NCI-H526 (cell line): ENCODE measurements around the gene METTL23.
A peak's percentile ranks its signal among the peaks of the same experiment; 100 is the strongest.
"Not testable (repeated sequence)": the region's sequence is repeated elsewhere in the genome, so short reads cannot be mapped to it uniquely, and the experiment has no call there.

Source experiments
- DNase-seq, 2 experiments: peaks; one replicate each; lab custom pipeline; 2025; lab: John Stamatoyannopoulos, UW

Gene METTL23

DNA sequence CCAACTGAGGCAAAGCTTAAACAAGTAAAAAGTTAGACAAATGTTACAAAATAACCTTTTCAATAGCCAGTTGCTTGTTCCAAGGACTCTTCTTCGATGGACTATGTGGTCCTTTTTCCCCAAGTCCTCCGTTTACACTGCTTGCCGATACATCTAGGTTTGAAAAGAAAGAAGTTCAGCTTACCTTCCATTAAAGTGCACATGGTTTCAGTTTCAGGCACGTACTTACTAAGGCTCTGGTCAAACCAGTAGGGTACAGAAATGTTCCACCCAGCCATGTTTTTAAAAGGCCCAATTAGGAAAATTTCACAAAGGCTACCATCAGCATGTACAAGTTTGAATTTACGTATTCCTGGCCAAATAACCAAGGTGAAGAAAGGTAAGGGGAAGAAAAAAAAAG, 8.4 kb downstream of the METTL23 start:
- peak in 1 of 2 experiments; percentile 24 for DNase-seq

DNA sequence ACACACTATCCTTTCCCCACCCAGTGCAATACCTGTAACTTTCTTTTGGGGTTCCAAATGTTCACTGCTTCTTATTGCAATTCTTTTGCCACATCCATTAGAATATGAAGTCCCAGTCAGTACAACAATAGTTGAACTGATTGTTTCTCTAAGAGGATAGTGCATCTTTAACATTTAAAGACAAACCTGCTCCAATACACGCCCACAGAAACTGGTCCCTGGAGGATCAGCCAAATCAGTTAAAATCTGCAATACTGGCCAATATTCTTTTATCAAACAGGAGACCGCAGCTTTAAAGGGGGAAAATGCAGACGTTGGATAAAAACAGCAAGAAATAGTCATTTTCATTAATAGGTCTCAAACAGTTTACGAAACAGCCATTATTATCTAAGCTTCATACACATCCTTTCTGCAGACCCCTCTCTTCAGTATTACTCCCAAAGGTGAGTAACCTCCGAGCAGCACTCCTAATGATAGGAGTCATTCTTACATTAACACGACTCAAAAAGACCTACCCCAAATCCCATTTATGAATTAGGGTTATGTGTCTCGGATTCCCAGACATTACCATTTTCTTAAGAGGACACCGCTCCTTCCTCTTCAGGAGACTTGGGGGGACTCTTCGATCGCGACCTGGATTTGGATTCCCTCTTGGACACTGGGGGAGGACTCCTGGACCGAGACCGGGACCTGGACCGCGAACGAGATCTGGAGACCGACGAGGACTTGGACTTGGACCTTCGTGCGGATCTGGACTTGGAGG, 9.1 kb downstream of the METTL23 start:
- no peak for DNase-seq

DNA sequence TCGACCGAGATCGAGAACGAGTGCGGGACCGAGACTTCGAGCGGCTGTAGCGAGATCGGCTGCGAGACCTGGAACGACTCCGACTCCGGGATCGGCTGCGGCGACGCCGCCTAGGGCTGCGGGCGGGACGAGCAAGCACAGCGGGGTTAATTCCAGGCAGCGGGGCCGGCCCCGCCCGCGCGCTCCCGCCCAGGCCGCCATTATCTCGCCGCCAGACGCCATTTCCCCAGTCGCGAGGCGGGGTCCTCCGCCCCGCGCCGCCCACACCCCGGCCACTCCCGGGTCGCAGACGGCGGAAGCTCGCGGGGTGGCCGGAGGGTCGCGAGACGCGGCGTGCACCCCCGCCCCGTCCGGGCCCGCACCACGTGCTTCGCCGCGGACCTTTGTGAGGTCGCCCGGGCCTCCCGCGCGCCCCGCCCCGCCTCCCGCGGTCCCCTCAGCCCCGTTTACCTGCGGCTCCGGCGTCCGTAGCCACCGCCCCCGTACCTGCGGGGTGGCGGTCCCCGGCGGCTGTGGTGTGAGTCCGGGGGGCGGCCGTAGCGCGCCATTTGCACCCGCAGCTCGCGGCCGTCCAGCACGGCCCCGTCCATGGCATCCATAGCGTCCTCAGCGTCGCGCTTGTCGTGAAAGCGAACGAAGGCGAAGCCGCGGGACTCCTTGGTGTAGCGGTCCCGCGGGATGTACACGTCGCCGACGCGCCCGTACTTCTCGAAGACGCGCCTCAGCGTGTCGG, 9.9 kb downstream of the METTL23 start:
- DNase-seq, result peak in 1 of 2 experiments; percentile 48

DNA sequence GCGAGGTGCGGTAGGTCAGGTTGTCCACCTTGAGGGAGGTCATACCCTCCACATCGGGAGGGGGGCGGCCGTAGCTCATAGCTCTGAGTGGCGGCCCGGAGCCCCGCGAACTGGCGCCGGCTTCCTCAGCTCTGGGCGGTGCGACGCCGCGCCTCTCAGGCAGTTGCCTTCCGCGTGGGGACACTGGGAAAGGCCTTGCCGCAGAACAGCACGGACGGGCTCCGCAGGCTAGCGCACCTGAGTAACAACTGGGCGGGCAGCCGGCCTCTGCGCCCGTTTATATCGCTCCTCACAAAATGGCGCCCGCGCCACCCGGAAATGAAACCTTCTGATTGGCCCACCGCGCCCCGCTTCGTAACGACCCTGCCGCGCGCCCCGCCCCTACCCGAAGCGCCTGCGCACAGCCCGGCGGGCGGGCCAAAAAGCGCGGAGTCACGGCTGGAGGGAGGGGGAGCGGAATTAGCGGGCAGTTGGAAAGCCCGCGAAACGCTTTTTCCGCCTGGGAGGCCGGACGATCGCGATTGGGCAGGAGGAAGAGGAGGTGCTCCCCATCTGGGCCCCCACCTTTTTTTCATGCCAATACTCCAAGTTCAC, 10.5 kb downstream of the METTL23 start, which contains the start of gene SRSF2:
Gene SRSF2 (minus strand): TSS at position 250 of the 594 bp plus-strand sequence. CDS start 171 bp downstream, at position 79.
- peak; percentile 97 to 99 for DNase-seq

DNA sequence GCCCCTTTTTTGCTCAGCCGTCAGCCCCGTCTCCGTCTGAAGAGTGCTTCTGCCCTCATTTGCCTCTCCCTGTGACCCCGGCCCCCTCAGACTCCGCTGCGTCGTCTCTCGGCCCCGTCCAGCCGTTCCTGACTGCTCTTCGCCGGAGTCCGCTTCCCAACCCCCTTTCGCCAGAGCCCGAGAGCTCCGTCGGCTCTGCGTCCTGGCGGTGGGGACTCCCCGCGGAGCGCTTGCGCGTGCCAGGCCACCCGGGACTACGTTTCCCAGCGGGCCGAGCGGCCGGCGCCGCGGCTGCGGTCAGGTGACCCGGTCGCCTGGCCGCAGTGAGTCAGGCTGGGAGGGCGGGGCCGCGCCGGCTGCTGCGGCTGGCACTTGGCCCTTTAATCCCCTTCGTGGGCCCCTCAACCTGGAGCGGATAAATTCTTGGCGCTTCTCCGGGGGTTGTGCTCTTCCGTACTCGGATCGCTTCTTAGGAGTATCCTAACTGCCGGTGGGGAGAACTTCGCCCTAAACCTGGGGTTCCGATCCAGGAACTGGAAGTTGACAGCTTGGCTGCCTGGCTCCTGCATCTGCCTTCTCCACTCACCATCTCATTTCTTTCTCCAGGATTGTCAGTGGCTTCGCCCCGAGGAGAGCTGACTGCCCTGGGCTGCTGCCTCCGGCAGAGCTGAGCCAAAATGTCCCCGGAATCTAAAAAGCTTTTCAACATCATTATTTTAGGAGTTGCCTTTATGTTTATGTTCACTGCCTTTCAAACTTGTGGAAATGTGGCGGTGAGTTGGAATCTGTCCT, 11.2 kb downstream of the METTL23 start, which contains the start of gene MFSD11:
Gene MFSD11 (plus strand): TSS at position 444 of the 792 bp plus-strand sequence. CDS start 234 bp downstream, at position 678.
- peak in 1 of 2 experiments; percentile 96 for DNase-seq

DNA sequence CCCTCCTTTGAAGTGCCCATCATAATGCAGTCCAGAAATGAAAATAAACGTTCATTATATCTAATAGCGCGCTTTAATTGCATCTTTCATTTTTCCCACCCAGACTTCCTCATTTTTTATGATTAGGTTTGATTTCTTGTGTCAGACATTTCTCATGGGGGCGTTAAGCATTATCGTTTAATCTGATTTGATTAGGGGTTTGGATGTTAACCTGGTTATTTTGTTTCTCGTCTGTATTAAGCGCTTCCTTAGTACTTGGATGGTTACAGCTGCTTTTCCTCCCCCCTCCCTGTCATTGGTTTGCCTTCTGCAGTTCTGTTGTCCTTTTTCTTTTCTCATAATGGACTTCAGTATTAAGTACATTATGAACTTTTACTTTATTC, 11.8 kb downstream of the METTL23 start:
- no peak for DNase-seq

DNA sequence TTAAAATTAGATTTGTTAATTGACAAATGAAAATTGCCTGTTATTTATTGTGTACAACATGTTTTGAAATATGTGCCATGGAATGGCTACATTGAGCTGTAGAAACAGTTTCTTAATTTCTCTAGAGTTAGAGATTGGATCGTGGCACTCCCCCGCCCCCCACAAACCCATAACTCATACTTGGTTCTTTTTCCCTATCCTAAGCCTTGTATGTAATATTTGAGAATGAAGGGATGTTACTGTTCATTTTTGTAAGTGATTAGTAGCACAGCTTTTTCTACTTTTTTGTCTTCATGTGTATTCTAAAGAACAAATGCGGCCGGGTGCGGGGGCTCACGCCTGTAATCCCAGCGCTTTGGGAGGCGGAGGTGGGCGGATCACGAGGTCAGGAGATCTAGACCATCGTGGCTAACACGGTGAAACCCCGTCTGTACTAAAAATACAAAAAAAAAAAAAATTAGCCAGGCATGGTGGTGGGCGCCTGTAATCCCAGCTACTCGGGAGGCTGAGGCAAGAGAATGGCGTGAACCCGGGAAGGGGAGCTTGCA, 13.0 kb downstream of the METTL23 start:
- DNase-seq, result not testable (repeated sequence)

DNA sequence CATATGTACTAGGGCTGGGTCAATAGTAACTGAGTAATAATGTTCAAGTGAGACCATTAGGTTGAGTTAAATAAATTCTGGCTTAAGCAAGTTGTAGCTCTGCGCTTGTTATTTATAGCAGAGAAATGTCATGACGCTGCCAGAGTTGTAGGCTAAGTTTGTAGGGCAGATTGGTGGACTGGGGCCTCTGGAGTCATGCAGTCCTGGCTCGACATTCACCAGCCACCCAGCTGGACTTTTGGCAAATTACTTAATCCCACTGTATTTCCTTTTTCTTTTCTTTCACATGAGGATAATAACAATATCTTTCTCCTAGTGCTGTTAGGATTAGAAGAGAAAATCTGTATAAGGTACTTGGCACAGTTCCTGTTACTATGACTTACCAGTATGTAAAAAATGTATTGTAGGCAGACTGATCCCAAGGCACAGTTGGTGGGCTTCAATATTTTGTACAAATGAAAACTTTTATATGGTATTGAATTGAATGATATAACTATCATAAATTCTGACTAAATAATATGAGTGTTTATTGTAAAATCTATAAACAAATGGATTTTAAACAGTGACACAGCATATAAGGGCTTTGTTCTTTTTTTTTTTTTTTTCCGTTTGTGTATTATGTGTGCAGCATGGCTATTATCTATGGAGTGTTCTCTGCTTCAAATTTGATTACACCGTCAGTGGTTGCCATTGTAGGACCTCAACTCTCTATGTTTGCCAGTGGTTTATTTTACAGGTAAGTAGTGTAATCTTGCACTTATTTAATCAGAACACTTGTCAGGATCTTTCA, 13.9 kb downstream of the METTL23 start:
- DNase-seq, result no peak

DNA sequence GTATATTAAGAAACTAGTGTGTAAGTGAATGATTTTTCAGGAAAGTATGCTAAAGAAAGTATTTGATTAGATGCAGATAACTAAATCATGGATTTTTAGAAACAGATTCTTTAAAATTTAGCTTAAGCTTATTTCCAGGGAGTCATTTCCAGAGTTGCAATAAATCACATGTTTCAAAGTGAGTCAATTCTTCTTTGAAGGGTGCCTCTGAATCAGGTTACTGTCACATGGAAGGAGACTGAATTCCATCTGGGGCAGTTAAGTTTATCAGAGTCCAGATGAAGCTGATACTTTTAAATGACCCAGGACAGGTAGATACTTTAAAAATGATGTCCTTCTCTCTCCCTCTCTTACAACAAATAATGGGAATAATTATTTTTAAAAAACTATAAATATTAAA, 16.3 kb downstream of the METTL23 start:
- no peak for DNase-seq

DNA sequence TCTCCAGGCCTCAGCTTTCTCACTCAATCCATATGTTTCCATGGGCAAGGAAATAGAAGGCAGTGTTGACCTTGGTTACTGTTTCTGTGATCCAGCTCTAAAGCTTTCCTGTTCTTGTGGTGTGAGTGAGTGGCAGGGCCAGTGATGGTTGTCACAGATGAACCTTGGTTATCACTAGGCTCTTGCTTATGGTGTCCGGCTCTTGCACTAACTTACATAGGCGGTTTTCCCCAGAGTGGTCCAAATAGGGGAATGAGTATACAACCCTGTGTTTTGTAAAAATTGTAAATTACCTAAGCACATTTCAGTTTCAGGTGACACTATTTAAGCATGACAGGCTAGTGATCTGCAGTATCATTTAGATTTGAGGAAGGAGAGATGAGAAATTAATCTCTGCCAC, 18.1 kb downstream of the METTL23 start:
- no peak for DNase-seq

DNA sequence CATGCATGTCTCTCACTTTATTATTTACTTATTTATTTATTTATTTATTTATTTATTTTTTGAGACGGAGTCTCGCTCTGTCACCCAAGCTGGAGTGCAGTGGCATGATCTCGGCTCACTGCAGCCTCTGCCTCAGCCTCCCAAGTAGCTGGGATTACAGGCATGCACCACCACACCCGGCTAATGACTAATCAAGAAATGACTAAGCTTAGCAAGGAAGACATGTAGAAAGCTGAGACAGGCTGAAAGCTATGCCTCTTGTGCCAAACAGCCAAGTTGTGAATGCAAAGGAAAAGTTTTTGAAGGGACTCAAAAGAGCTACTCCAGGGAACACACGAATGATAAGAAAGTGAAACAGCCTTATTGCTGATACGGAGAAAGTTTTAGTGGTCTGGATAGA, 19.1 kb downstream of the METTL23 start:
- not testable (repeated sequence) for DNase-seq

DNA sequence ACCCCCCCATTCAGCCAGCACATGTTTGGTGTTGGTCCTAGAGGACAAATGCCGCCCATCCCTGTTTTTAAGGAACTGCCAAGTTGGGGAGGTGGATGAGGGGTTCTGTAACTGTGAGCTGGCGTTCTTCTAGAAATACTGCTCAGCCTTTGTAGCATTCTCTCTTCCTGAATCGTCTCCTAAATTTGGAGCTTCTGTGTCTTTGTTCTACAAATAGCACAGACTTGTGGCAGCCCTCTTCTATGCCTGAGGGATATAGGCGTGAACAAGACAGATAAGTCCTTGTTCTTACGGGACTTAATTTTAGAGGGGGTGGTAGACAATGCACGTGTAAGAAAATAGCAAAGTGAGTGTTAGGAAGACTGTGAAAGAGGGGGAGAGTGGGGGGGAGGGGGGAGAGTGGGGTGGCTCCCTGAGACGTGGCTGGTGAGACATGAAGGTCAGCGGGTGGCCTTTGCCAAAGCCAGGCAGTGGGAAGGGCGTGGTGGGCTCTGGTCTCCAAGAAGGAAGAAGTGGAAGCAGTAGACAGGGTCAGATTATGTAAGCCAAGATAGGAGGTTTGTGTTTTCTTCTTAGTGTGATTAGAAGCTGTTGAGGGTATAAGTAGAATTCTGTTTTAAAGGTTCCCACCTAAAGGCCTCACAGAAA, 21.2 kb downstream of the METTL23 start:
- DNase-seq, result no peak

DNA sequence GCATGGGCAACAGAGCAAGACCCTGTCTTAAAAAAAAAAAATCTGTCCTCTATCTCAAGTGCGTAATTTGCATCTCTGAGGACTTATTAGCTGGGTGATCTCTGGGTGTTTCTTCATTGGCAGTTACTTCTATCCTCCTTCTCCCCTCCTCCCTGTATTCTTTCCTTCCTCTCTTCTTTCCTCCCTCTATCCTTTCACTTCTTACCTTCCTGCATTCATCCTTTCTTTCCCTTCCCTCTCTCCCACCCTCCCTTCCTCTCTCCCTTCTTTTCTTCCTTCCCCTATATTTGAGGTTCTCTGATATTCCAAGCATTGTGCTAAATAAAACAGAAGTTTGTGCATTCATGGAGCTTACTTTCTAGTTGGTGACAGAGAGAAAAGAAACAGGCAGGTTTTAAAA, 22.0 kb downstream of the METTL23 start:
- DNase-seq, result no peak

DNA sequence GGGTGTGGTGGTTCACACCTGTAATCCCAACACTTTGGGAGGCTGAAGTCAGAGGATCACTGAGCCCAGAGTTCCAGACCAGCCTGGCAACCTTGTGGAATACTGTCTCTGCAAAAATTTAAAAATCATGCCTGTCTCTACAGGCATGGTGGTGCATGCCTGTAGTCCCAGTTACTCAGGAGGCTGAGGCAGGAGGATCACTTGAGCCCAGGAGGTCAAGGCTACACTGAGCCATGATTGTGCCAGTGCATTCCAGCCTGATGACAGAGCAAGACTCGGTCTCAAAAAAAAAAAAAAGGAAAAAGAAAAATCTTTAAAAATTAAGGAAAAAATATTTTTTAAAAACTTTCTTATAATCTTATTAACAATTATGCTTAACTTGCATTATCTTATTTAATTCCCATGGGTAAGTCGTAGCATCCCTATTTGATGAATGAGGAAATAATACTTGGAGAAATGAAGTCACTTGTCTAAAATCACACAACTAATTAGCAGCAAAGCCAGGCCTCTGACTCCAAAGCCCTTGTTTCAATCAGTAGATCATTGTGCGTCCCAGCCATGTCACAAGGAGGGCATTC, 24.9 kb downstream of the METTL23 start:
- DNase-seq, result no peak

DNA sequence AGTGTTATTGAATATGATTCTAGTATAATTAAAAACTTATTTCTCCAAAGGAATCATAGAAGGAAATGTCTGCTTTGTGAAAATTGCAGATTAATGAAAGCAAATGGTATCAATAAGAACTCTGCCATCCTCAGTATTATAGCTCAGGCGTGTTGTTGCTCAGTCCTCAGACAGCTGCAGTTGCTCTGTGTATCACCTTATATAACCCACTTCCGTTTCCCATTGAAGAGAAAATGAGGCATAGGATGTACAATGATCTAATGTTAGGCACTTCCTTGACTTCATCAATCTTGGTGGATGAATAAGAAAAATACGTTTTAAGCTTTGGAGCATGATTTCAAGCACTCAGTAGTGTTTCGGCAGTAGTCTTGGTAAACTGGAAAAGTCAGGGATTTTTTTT, 25.4 kb downstream of the METTL23 start:
- no peak for DNase-seq

DNA sequence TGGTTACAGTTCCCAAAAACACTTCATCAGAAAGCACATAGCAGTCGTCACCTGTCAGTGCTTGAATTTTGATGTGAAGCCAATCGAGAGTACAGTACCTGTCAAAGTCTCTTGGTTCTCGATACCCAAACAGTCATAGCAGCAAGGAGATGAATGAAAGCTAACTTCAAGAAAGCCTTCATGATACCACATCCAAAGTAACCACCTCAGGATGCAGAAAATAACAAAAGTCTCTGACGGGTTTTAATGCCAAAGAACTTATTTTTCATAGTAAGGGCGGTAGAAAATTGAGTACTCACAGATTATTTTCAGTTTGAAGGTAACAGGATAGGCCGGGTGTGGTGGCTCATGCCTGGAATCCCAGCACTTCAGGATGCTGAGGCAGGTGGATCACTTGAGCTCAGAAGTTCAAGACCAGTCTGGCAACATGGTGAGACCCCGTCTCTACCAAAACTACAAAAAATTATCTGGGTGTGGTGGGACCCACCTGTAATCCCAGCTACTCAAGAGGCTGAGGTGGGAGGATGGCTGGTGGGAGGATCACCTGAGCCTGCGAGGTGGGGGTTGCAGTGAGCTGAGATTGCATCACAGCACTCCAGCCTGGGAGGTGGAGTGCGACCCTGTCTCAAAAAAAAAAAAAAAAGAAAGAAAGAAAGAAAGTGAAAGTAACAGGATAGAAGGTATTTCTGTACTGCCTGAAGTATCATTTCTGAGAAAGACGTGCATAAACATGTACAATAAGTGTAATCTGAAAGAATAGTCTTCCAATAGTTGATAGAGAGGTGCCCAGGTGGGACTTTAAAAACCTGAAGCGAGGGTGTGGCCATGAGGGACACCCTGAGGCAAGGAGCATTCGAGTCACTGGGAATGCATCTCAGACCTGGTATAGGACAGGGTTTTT, 26.7 kb downstream of the METTL23 start:
- no peak for DNase-seq

DNA sequence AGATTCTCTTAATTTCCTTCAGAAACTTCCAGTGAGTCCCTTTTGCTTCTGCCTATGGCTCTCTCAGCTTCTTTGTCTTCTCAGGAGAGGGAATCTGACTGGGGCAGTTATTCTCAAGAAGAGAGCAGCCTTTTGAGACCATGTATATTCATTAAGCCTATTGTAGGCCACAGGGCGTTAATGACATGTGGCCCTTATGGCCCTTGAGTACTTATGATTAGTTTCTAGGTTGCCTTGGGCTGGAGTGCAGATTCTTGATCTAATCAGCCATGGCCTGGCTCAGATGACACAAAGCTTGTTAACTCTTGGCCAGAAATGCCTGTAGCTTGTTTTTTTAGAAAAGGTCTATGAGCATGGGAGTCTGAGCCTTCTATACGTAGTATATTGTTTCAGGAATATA, 28.6 kb downstream of the METTL23 start:
- DNase-seq, result no peak

DNA sequence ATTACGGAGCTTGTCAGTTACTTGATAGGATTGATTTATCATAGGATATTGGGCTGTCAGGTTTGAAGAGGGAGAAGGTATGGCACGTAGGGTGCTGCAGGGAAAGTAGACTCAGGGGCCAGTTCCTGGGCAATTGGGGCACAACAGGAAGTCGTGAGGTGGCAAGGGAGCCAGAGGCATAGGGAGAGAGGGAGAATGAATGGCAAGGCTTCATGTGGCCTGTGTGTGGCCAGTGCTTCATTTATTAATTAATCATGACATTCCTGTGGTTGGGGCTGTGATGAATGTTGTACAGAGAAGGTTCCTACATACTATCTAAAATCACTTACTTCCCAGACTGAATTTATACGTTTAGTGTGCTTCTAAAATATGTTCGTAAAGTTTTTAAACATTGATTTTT, 30.6 kb downstream of the METTL23 start:
- DNase-seq, result no peak

DNA sequence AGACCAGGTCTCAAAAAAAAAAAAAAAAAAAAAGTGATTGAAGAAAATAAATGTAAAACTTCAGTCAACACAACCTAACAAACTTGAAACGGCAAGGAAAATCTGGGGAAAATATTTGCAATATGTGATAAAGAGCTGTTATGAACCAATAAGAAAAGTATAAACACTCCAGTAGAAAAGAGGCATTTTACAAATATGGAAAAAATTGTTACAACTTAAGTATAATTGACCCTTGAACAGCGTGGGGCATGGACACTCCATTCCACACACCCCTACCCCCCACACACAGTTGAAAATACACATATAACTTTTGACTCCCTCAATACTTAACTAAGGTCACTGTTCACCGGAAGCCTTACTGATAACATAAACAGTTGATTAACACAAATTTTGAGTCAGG, 31.9 kb downstream of the METTL23 start:
- DNase-seq, result no peak
